CD4-positive, alpha-beta T cell treated with Interleukin-6 for 4 hours (primary cell): ENCODE results near the gene ADH1A.
"Not testable (repeated sequence)": the region's sequence is repeated elsewhere in the genome, so short reads cannot be mapped to it uniquely, and the experiment has no call there.

Source experiments
- DNase-seq: peaks from one replicate; pipeline ENCODE4 v3.0.0-alpha.2; 2020; ENCODE audit warnings: mixed read lengths

ADH1A gene

DNA sequence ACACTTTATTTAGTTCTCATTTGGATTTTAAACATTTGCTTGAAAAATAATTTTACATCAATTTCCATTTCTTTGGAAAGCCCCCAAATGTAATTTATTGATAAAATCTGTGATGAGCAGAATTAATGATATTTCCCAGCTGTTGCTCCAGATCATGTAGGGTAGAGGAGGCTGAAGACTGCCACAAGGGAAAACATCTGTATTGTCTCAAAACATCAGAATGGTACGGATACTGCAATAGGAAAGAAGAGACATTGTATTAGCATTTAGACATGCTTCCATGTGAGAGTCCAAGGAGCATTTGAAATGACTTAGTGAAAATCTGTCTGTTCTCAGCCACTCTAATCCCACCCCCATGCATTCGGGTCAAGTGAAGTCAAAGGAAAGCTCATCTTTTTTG lies 14.4 kb downstream of the ADH1A start:
- DNase-seq, result no peak

DNA sequence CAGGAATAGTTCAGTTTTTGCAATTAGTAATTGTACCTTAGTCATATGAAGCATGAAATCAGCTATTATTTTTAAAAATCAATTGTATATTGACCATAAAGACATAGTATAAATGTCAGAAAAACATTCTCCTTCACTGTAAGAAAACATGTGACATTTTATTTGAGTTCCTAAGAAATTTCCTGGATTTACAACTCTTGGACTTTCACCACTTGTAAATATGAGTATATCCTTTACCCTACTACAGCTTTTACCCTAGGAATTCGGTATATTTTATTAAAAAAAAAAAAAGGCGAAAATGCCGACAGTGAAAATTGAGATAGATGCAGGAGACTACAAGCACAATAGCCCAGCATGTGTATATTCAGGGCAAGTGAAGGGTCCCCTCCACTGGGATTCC lies 14.9 kb downstream of the ADH1A start:
- no peak for DNase-seq

DNA sequence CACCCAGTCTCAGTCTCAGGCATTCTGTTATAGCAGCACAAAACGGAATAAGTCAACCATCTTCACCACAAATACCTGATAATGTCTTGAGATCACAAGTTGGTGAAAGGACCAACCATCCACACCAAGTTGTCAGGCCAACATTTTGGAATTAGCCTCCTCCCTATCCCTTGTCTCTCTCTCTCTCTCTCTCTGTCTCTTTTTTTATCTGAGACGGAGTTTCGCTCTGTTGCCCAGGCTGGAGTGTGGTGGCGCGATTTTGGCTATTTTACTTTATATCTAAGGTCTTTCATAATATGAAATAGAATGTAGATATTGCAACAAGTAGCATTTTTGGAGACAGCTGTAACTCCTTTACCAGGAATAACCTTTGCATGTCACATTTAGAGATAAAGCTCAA lies 15.7 kb downstream of the ADH1A start:
- no peak for DNase-seq

DNA sequence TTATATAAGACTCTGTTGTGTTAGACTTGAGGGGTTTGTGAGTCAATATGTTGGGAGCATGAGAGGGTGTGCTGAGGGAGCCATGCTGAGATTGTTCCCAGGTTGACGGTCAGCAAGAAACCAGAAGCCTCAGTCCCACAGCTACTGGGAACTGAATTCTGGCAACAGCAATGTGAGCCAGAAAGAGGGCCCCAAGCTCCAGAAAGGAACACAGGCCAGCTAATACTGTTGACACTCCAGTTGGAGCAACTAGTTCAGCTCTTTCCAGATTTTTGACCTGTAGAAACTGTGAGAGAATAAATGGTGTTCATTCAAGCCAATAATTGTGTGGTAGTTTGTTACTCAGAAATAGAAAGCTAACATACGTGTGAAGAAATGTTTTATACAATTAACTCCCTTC lies 17.1 kb downstream of the ADH1A start:
- DNase-seq, result no peak

DNA sequence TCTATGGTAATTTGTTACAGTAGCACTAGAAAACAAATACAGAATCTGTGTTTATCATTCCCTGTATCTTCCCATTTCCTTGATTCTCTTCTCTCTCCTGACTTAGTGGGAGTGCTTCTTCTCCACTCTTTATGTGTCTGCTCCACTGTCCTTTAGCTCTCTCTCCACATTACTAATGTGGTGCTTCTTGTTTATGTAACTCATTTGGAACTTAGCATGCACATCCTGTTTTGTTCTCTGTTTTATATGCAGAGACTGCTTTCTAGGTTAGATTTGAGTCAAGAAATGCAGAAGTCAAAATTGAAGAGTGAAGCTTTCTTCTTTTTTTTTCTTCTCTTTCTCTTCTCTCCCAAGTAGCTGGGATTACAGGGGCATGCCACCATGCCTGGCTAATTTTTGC lies 25.9 kb downstream of the ADH1A start:
- no peak for DNase-seq

GRCh38 chr4:99252746-99253145 lies 38.0 kb downstream of the ADH1A start:
- DNase-seq, result no peak

GRCh38 chr4:99248714-99249113 lies 42.1 kb downstream of the ADH1A start:
- DNase-seq, result no peak

GRCh38 chr4:99235955-99236354 lies 54.8 kb downstream of the ADH1A start:
- no peak for DNase-seq

GRCh38 chr4:99234331-99235010 lies 56.3 kb downstream of the ADH1A start:
- no peak for DNase-seq

DNA sequence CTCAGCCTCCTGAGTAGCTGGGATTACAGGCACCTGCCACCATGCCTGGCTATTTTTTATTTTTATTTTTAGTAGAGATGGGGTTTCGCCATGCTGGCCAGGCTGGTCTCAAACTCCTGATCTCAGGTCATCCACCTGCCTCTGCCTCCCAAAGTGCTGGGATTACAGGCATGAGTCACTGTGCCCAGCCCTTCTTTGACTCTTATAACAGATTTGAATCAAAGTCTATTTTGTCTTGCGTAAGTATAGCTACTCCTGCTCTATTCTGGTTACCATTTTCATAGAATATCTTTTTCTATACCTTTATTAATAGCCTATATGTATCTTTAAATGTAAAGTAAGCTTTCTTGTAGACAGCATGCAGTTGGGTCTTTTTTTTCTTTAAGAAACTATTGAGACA lies 57.4 kb downstream of the ADH1A start:
- not testable (repeated sequence) for DNase-seq

GRCh38 chr4:99228706-99229105 lies 62.1 kb downstream of the ADH1A start:
- not testable (repeated sequence) for DNase-seq

- not testable (repeated sequence) for DNase-seq
Measured at GRCh38 chr4:99227646-99228045, 63.1 kb downstream of the ADH1A start.
